Measurements from ENCODE around the gene ZKSCAN5. TPM values are rescaled to one million over a fixed set of nuclear protein-coding genes. Genes with fewer than 3 reads are reported as not detected.

Gene ZKSCAN5
- total RNA-seq, 1 experiment from 2014 or later, result 15.5 TPM

- TF ChIP-seq ATF2 (CRISPR knock-in tag; IDR thresholded peaks at IDR 0.05; ENCODE audit: borderline replicate concordance, low read depth) (no peak), NR3C1 (CRISPR knock-in tag; conservative IDR thresholded peaks at IDR 0.05; ENCODE audit: low read depth) (no peak), ZNF121 (CRISPR knock-in tag; IDR thresholded peaks at IDR 0.05) (no peak), FOXP4 (CRISPR knock-in tag; IDR thresholded peaks at IDR 0.05) (no peak), SMAD3 (CRISPR knock-in tag; IDR thresholded peaks at IDR 0.05; ENCODE audit: borderline replicate concordance) (no peak), ZNF281 (CRISPR knock-in tag; IDR thresholded peaks at IDR 0.05) (no peak), JAZF1 (CRISPR knock-in tag; IDR thresholded peaks at IDR 0.05) (no peak), SP1 (CRISPR knock-in tag; conservative IDR thresholded peaks at IDR 0.05) (no peak)
Measured at GRCh38 chr7:99553039-99553438, 48.6 kb downstream of the ZKSCAN5 start (continued).

GRCh38 chr7:99554939-99555338 is 50.5 kb downstream of the ZKSCAN5 start:
- H3K4me3 Mint-ChIP-seq, result no peak overlapping the region
- no peaks in the 10 kb centered on the region for H3K9me3 Mint-ChIP-seq
- CTCF ChIA-PET, result no interaction called here
- TF ChIP-seq PREB (CRISPR knock-in tag; IDR thresholded peaks at IDR 0.05; ENCODE audit: borderline replicate concordance) (no peak), CTCF (IDR thresholded peaks at IDR 0.05) (no peak), SOX15 (CRISPR knock-in tag; IDR thresholded peaks at IDR 0.05) (no peak), CREM (CRISPR knock-in tag; IDR thresholded peaks at IDR 0.05) (no peak), ZNF281 (CRISPR knock-in tag; IDR thresholded peaks at IDR 0.05) (no peak), RELA (CRISPR knock-in tag; IDR thresholded peaks at IDR 0.05; ENCODE audit: borderline replicate concordance) (no peak), MXD4 (CRISPR knock-in tag; IDR thresholded peaks at IDR 0.05; ENCODE audit: borderline replicate concordance) (no peak), ZNF232 (CRISPR knock-in tag; IDR thresholded peaks at IDR 0.05) (no peak), SMAD4 (CRISPR knock-in tag; IDR thresholded peaks at IDR 0.05) (no peak), TCF7 (CRISPR knock-in tag; IDR thresholded peaks at IDR 0.05; ENCODE audit: low read depth) (no peak), TP53 (CRISPR knock-in tag; IDR thresholded peaks at IDR 0.05) (no peak), USF2 (CRISPR knock-in tag; IDR thresholded peaks at IDR 0.05) (no peak), ZNF423 (CRISPR knock-in tag; IDR thresholded peaks at IDR 0.05) (no peak), ZNF138 (CRISPR knock-in tag; conservative IDR thresholded peaks at IDR 0.05) (no peak), HMGA2 (CRISPR knock-in tag; IDR thresholded peaks at IDR 0.05) (no peak), NFATC4 (CRISPR knock-in tag; IDR thresholded peaks at IDR 0.05) (no peak)
- no peak overlapping the region for H3K27ac Mint-ChIP-seq
- H3K27me3 Mint-ChIP-seq (ENCODE audit: low read depth), result no peaks in the 10 kb centered on the region
- POLR2A ChIA-PET, result no interaction called here
- ATAC-seq, result no peak
- peaks cover 13% of the 10 kb centered on the region for H3K4me1 Mint-ChIP-seq
- no peak for DNase-seq (ENCODE audit: low spot score)
- no peaks in the 10 kb centered on the region; the same call in 1 of the 2 replicates for H3K36me3 Mint-ChIP-seq
